Measurements from ENCODE around the gene KSR2. TPM values are rescaled to one million over a fixed set of nuclear protein-coding genes. Genes with fewer than 3 reads are reported as not detected.
A peak's percentile ranks its signal among the peaks of the same experiment; 100 is the strongest.

KSR2 gene
- total RNA-seq, 4 donors from 2014 or later, result 0.32 to 7.0 (median 0.60) TPM

- no peak overlapping the region for H3K27ac ChIP-seq
- TF ChIP-seq POLR2AphosphoS5 (IDR thresholded peaks at IDR 0.05) (no peak), EP300 (IDR thresholded peaks at IDR 0.05; ENCODE audit: low read depth) (no peak)
- intact Hi-C loops (cut with DNase I; ENCODE audit: low total_unique reads), result no loop called here
- no peak overlapping the region for H3K4me3 ChIP-seq
- in situ Hi-C loops (cut with MboI; ENCODE audit: low pct_ligation_motif_present in 1 of 4, low pct_unique_long_range_greater_than_20kb in 1 of 4, low sequenced_read_pairs in 3 of 4), result no loop called here
- H3K9me3 ChIP-seq, result no peaks in the 10 kb centered on the region
- no peaks in the 10 kb centered on the region for H3K36me3 ChIP-seq
- WGBS, 2 donors (ENCODE audit: low coverage in 1 of 2), result 60 to 74% methylated on average over 1 of the region's 1 CpG
- peaks cover 0 to 3% (median 1%) of the 10 kb centered on the region in 4 donors for H3K4me1 ChIP-seq
- no peak for DNase-seq
- H3K27me3 ChIP-seq, result no peaks in the 10 kb centered on the region
Measured at GRCh38 chr12:117538926-117539325, 429.9 kb downstream of the KSR2 start.

- Histone ChIP-seq H3K4me1 (peaks cover 0 to 8% (median 4%) of the 10 kb centered on the region in 4 donors), H3K27me3 (no peaks in the 10 kb centered on the region), H3K27ac (no peak overlapping the region), H3K4me3 (no peak overlapping the region), H3K9me3 (no peaks in the 10 kb centered on the region), H3K36me3 (no peaks in the 10 kb centered on the region)
- intact Hi-C loops (cut with DNase I; ENCODE audit: low total_unique reads), result no loop called here
- in situ Hi-C loops (cut with MboI; ENCODE audit: low pct_ligation_motif_present in 1 of 4, low pct_unique_long_range_greater_than_20kb in 1 of 4, low sequenced_read_pairs in 3 of 4), result no loop called here
- TF ChIP-seq POLR2AphosphoS5 (IDR thresholded peaks at IDR 0.05) (no peak), CTCF (IDR thresholded peaks at IDR 0.05) (no peak)
- no peak for DNase-seq
- 89% methylated on average over 8 of the region's 8 CpGs; no CpG with 5 or more reads in 1 of the 2 donors for WGBS, 2 donors (ENCODE audit: low coverage in 1 of 2)
Measured at GRCh38 chr12:117538032-117538690, 430.6 kb downstream of the KSR2 start.

GRCh38 chr12:117533687-117534086 lies 435.1 kb downstream of the KSR2 start:
- H3K4me1 ChIP-seq, result peaks cover 0 to 8% (median 4%) of the 10 kb centered on the region in 4 donors
- H3K4me3 ChIP-seq, result no peak overlapping the region
- DNase-seq, result peak; percentile 62
- no peaks in the 10 kb centered on the region for H3K36me3 ChIP-seq
- H3K27ac ChIP-seq, result peak overlapping the region in 1 of 4 donors; percentile 20
- WGBS, 2 donors (ENCODE audit: low coverage in 1 of 2), result 60 to 61% methylated on average over 1 to 6 of the region's 6 CpGs
- no peaks in the 10 kb centered on the region for H3K27me3 ChIP-seq
- in situ Hi-C loops (cut with MboI; ENCODE audit: low pct_ligation_motif_present in 1 of 4, low pct_unique_long_range_greater_than_20kb in 1 of 4, low sequenced_read_pairs in 3 of 4), result no loop called here
- H3K9me3 ChIP-seq, result no peaks in the 10 kb centered on the region
- intact Hi-C loops (cut with DNase I; ENCODE audit: low total_unique reads), result no loop called here
- TF ChIP-seq POLR2A (IDR thresholded peaks at IDR 0.05), result no peak
- TF ChIP-seq EP300 (IDR thresholded peaks at IDR 0.05; ENCODE audit: low read depth), result peak; percentile 60
- peak in 1 of 3 donors; percentile 32 for TF ChIP-seq POLR2AphosphoS5 (IDR thresholded peaks at IDR 0.05)
- TF ChIP-seq CTCF (IDR thresholded peaks at IDR 0.05), result no peak

GRCh38 chr12:117530796-117531195 lies 438.0 kb downstream of the KSR2 start:
- intact Hi-C loops (cut with DNase I; ENCODE audit: low total_unique reads), result no loop called here
- TF ChIP-seq POLR2A (IDR thresholded peaks at IDR 0.05) (no peak), POLR2AphosphoS5 (IDR thresholded peaks at IDR 0.05) (no peak), EP300 (IDR thresholded peaks at IDR 0.05; ENCODE audit: low read depth) (no peak), CTCF (IDR thresholded peaks at IDR 0.05) (no peak)
- H3K27me3 ChIP-seq, result no peaks in the 10 kb centered on the region
- H3K9me3 ChIP-seq, result no peaks in the 10 kb centered on the region
- in situ Hi-C loops (cut with MboI; ENCODE audit: low pct_ligation_motif_present in 1 of 4, low pct_unique_long_range_greater_than_20kb in 1 of 4, low sequenced_read_pairs in 3 of 4), result no loop called here
- no peak for DNase-seq
- H3K27ac ChIP-seq, result no peak overlapping the region
- H3K36me3 ChIP-seq, result no peaks in the 10 kb centered on the region
- no peak overlapping the region for H3K4me3 ChIP-seq
- 83 to 91% methylated on average over 2 to 10 of the region's 10 CpGs for WGBS, 2 donors (ENCODE audit: low coverage in 1 of 2)
- peaks cover 0 to 8% (median 4%) of the 10 kb centered on the region in 4 donors for H3K4me1 ChIP-seq

GRCh38 chr12:117528538-117528937 lies 440.3 kb downstream of the KSR2 start:
- Histone ChIP-seq H3K36me3 (no peaks in the 10 kb centered on the region), H3K27ac (no peak overlapping the region), H3K27me3 (no peaks in the 10 kb centered on the region), H3K9me3 (no peaks in the 10 kb centered on the region), H3K4me3 (no peak overlapping the region), H3K4me1 (peaks cover 0 to 1% (median under 1%) of the 10 kb centered on the region in 4 donors)
- DNase-seq, result no peak
- 89 to 90% methylated on average over 2 to 7 of the region's 7 CpGs for WGBS, 2 donors (ENCODE audit: low coverage in 1 of 2)
- intact Hi-C loops (cut with DNase I; ENCODE audit: low total_unique reads) (no loop called here), in situ Hi-C loops (cut with MboI; ENCODE audit: low pct_ligation_motif_present in 1 of 4, low pct_unique_long_range_greater_than_20kb in 1 of 4, low sequenced_read_pairs in 3 of 4) (no loop called here)
- TF ChIP-seq EP300 (IDR thresholded peaks at IDR 0.05; ENCODE audit: low read depth) (no peak), POLR2A (IDR thresholded peaks at IDR 0.05) (no peak), CTCF (IDR thresholded peaks at IDR 0.05) (no peak), POLR2AphosphoS5 (IDR thresholded peaks at IDR 0.05) (no peak)
